ENCODE measurements around the gene DDIT3. TPM values are rescaled to one million over a fixed set of nuclear protein-coding genes. Genes with fewer than 3 reads are reported as not detected.
"Not testable (repeated sequence)": the region's sequence is repeated elsewhere in the genome, so short reads cannot be mapped to it uniquely, and the experiment has no call there.

DDIT3 gene
- total RNA-seq, 2 experiments from 2014 or later: 32.3 to 42.7 TPM

- Histone ChIP-seq H3K4me1 (ENCODE audit: insufficient read depth, low read length, poor library complexity, severe bottlenecking) (no peaks in the 10 kb centered on the region), H3K9me2 (ENCODE audit: insufficient read depth, low read length) (no peaks in the 10 kb centered on the region), H3K4me2 (ENCODE audit: low read length) (no peak overlapping the region), H4K20me1 (ENCODE audit: insufficient read depth, low read length) (no peaks in the 10 kb centered on the region), H3K4me3 (ENCODE audit: low read depth, low read length, poor library complexity, severe bottlenecking) (no peak overlapping the region), H3K79me2 (ENCODE audit: insufficient read depth, low read depth, low read length) (0 out of 2 replicates have a peak, but pooled peaks cover 3% of the 10 kb centered on the region), H3K9me3 (ENCODE audit: low read length) (no peaks in the 10 kb centered on the region), H3K36me3 (ENCODE audit: insufficient read depth, low read length) (peaks cover 82% of the 10 kb centered on the region), H3K27ac (ENCODE audit: low read depth, low read length, poor library complexity, severe bottlenecking) (no peak overlapping the region), H2AFZ (ENCODE audit: low read length) (no peak overlapping the region)
- intact Hi-C loops (cut with micrococcal nuclease; ENCODE audit: unreplicated experiment): no loop called here
- ChIA-PET POLR2A (interaction anchor here (0.7 to 1.1 kb wide), 2 partner anchors 9 to 13 kb away, joined by 3 to 4 read pairs; no protein-coding TSS in a partner anchor), CTCF (ENCODE audit: unreplicated experiment) (no interaction called here)
- DNase-seq (ENCODE audit: low spot score): no peak
- no TSS peak for BruUV-seq (replicated peaks)
- TF ChIP-seq EZH2phosphoT487 (IDR thresholded peaks at IDR 0.05; ENCODE audit: borderline replicate concordance, low read depth, low read length): no peak
- TF ChIP-seq CTCF (conservative IDR thresholded peaks at IDR 0.05; ENCODE audit: low read length): no peak
Observed at GRCh38 chr12:57497223-57498131, 22.8 kb downstream of the DDIT3 start.

- no peak overlapping the region for H3K4me3 ChIP-seq (ENCODE audit: low read depth, low read length, poor library complexity, severe bottlenecking)
- no peak for TF ChIP-seq EZH2phosphoT487 (IDR thresholded peaks at IDR 0.05; ENCODE audit: borderline replicate concordance, low read depth, low read length)
- no peak for TF ChIP-seq CTCF (conservative IDR thresholded peaks at IDR 0.05; ENCODE audit: low read length)
- ChIA-PET CTCF (ENCODE audit: unreplicated experiment) (no interaction called here), POLR2A (interaction anchor here (0.7 to 1.1 kb wide), 2 partner anchors 9 to 13 kb away, joined by 3 to 4 read pairs; no protein-coding TSS in a partner anchor)
- BruUV-seq (replicated peaks): no TSS peak
- H2AFZ ChIP-seq (ENCODE audit: low read length): no peak overlapping the region
- H3K36me3 ChIP-seq (ENCODE audit: insufficient read depth, low read length): peaks cover 81% of the 10 kb centered on the region
- H3K9me2 ChIP-seq (ENCODE audit: insufficient read depth, low read length): no peaks in the 10 kb centered on the region
- H3K27ac ChIP-seq (ENCODE audit: low read depth, low read length, poor library complexity, severe bottlenecking): no peak overlapping the region
- H4K20me1 ChIP-seq (ENCODE audit: insufficient read depth, low read length): no peaks in the 10 kb centered on the region
- intact Hi-C loops (cut with micrococcal nuclease; ENCODE audit: unreplicated experiment): no loop called here
- no peaks in the 10 kb centered on the region for H3K4me1 ChIP-seq (ENCODE audit: insufficient read depth, low read length, poor library complexity, severe bottlenecking)
- no peak overlapping the region for H3K4me2 ChIP-seq (ENCODE audit: low read length)
- no peak for DNase-seq (ENCODE audit: low spot score)
- no peaks in the 10 kb centered on the region for H3K9me3 ChIP-seq (ENCODE audit: low read length)
- 0 out of 2 replicates have a peak, but pooled peaks cover 3% of the 10 kb centered on the region for H3K79me2 ChIP-seq (ENCODE audit: insufficient read depth, low read depth, low read length)
Observed at GRCh38 chr12:57496822-57497221, 23.5 kb downstream of the DDIT3 start.

GRCh38 chr12:57495051-57495701 lies 25.1 kb downstream of the DDIT3 start:
- DNase-seq (ENCODE audit: low spot score); H3K4me2 ChIP-seq (ENCODE audit: low read length); H4K20me1 ChIP-seq (ENCODE audit: insufficient read depth, low read length); H3K4me1 ChIP-seq (ENCODE audit: insufficient read depth, low read length, poor library complexity, severe bottlenecking); intact Hi-C loops (cut with micrococcal nuclease; ENCODE audit: unreplicated experiment); BruUV-seq (replicated peaks); H3K9me3 ChIP-seq (ENCODE audit: low read length); H3K27ac ChIP-seq (ENCODE audit: low read depth, low read length, poor library complexity, severe bottlenecking); H3K9me2 ChIP-seq (ENCODE audit: insufficient read depth, low read length); CTCF ChIA-PET (ENCODE audit: unreplicated experiment); H3K4me3 ChIP-seq (ENCODE audit: low read depth, low read length, poor library complexity, severe bottlenecking); POLR2A ChIA-PET; H2AFZ ChIP-seq (ENCODE audit: low read length): not testable (repeated sequence)
- Histone ChIP-seq H3K79me2 (ENCODE audit: insufficient read depth, low read depth, low read length) (peaks cover 17% of the 10 kb centered on the region), H3K36me3 (ENCODE audit: insufficient read depth, low read length) (peaks cover 81% of the 10 kb centered on the region)
